ENCODE measurements around the gene SPATA31A3.
"Not testable (repeated sequence)": the region's sequence is repeated elsewhere in the genome, so short reads cannot be mapped to it uniquely, and the experiment has no call there.

SPATA31A3 gene

GRCh38 chr9:66992450-66992849 lies at the start of gene SPATA31A3:
Gene SPATA31A3 (minus strand): TSS chr9:66992550. CDS start chr9:66992521, 29 bp downstream.
- DNase-seq (ENCODE audit: low read depth), result not testable (repeated sequence)

- not testable (repeated sequence) for DNase-seq (ENCODE audit: low read depth)
These were observed 39.8 kb downstream of the SPATA31A3 start for GRCh38 chr9:66952576-66952975.

- not testable (repeated sequence) for DNase-seq (ENCODE audit: low read depth)
These were observed 49.8 kb downstream of the SPATA31A3 start for GRCh38 chr9:66942400-66943155.

DNA sequence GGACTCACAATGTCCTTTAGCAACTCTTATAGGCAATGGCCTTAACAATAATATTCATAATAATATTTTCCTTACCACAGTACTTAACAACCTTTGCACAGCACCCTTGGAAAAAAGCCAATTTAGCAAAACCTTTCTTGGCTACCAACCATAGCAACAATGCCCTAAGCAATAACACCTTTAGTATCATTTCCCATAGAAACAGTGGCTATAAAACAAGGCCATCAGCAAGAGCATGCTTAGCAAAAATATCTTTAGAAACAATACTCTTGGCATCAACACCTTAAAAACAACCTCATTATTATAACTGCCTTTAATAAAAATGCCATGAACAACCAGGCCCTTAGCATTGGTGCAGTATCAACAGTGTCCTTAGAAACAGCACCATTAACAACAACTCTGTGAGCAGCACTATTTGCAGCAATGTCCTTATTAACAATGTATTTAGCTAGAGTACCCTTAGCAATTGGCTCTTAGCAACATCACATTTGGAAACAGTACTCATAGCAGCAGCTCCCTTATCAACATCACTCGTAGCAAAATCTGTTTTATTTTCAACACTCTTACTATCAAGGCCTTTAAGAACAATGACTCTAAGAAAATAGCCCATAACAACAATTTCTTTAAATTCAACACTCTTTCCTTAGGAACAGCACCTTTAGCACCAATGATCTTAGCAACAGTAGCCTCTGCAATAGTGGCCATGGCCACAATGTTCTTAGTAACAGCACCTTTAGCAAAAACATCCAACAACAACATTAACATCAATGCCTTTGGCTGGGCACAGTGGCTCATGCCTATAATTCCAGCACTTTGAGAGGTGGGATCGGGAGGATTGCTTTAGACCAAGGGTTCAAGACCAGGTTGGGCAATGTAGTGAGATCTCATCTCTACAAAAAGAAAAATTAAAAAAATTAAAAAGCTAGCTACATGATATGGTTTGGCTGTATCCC lies 52.2 kb downstream of the SPATA31A3 start:
- not testable (repeated sequence) for DNase-seq (ENCODE audit: low read depth)

- not testable (repeated sequence) for DNase-seq (ENCODE audit: low read depth)
These were observed 54.0 kb downstream of the SPATA31A3 start for GRCh38 chr9:66938322-66938721.

DNA sequence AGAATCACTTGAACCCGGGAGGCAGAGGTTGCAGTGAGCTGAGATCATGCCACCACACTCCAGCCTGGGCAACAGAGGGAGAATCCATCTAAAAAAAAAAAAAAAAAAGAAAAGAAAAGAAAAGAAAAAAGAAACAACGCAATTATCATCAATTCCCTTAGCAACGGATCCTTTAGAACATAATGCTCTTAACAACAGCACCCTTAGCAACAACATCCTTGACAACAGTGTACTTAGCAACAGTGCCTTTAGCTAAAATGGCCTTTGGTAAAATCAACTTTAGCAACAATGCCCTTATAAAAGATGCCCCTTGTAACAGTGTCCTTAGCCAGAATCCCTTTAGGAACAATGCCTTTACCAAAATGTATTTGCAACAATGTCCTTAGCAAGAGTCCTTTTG lies 54.7 kb downstream of the SPATA31A3 start:
- not testable (repeated sequence) for DNase-seq (ENCODE audit: low read depth)

Data from activated gamma-delta T cell treated with anti-CD3 and anti-CD28 coated beads, Interleukin-2, amount 50 U/mL, for 16 hours (primary cell).